H54 (cell line): ENCODE data around the gene ADGRV1.
"Not testable (repeated sequence)": the region's sequence is repeated elsewhere in the genome, so short reads cannot be mapped to it uniquely, and the experiment has no call there.

Experiments
- DNase-seq: peaks from one replicate; pipeline ENCODE4 v3.0.0; 2011; ENCODE audit warnings: low spot score, mixed read lengths; ENCODE audit not compliant: insufficient read length
- FAIRE-seq: peaks from 3 replicates; lab custom pipeline; 2011; peaks lifted over from hg19 to GRCh38; lab: Jason Lieb, UNC
- POLR2A ChIP-seq: IDR thresholded peaks from 2 replicates; pipeline ENCODE4 v1.6.1; 2011; ENCODE audit warnings: low read depth, mild to moderate bottlenecking, low read length

The ADGRV1 gene

GRCh38 chr5:90658620-90659019 is 100.0 kb downstream of the ADGRV1 start:
- FAIRE-seq = no peak
- TF ChIP-seq POLR2A = no peak

GRCh38 chr5:90668079-90668565 is 109.5 kb downstream of the ADGRV1 start:
- not testable (repeated sequence) for DNase-seq, FAIRE-seq

More at GRCh38 chr5:90658620-90659019, 100.0 kb downstream of the ADGRV1 start:
- DNase-seq = no peak

GRCh38 chr5:90675222-90675621 is 116.6 kb downstream of the ADGRV1 start:
- no peak for DNase-seq
- no peak for FAIRE-seq
- TF ChIP-seq POLR2A = no peak

DNA sequence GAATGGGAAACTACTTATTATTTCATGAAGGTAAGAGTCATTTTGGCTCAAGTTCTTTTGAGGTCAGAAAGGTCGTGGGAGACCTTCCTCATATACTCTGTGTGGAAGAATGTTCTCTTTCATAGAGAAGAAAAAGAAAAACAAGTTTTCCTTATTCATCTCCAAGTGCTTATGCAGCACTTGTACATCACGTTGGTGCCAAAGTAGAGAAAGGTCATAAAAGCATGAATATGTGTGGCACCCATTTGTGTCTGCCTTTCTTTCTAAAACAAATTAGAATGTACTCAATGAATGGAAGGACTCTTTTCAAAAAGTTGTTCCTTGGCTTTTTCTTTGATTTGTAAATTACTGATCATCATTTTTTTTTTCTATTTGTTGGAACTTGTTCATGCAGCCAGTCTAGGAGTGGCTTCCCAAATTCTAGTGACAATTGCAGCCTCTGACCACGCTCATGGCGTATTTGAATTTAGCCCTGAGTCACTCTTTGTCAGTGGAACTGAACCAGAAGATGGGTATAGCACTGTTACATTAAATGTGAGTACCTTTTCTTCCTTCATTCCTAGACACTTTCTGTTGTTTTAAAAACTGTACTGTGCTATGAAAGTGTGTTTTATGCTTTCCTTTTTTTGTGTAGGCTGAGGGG is 122.4 kb downstream of the ADGRV1 start:
- DNase-seq (no peak), FAIRE-seq (no peak)
- TF ChIP-seq POLR2A = no peak

DNA sequence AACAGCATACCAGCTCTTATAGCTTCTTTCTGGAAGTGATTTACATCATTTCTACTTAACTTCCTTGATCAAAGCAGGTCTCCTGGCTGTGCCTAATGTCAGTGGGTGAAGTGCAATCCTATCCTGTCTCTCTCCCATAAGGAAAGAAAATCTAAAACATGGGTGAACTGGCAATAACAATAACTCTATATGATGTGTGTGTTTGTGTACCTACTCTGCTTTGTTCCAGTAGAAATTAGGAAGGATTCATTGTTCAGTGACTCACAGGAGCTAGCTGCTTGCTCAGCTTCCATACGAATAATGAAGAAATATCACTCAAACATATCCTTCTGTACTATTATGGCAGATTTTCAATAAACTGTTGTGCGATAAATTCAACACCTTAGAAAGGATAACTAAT is 123.7 kb downstream of the ADGRV1 start:
- no peak for FAIRE-seq
- TF ChIP-seq POLR2A = no peak
- no peak for DNase-seq

DNA sequence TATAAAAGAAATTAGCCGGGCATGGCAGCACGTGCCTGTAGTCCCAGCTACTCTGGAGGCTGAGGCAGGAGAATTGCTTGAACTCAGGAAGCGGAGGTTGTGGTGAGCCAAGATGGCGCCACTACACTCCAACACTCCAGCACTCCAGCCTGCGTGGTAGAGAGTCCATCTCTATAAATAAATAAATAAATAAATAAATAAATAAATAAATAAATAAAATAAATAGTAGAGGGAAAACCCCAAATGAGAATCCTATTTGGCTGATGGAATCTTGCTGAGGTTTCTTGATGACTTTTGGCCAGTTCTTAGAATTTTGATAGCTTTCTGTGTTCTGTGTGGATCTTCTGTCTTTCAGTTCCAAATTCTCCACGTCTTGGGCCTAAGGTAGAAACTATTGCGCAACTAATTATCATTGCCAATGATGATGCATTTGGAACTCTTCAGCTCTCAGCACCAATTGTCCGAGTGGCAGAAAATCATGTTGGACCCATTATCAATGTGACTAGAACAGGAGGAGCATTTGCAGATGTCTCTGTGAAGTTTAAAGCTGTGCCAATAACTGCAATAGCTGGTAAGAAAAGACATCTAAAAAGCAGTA is 126.9 kb downstream of the ADGRV1 start:
- FAIRE-seq (no peak), DNase-seq (no peak)
- no peak for TF ChIP-seq POLR2A

DNA sequence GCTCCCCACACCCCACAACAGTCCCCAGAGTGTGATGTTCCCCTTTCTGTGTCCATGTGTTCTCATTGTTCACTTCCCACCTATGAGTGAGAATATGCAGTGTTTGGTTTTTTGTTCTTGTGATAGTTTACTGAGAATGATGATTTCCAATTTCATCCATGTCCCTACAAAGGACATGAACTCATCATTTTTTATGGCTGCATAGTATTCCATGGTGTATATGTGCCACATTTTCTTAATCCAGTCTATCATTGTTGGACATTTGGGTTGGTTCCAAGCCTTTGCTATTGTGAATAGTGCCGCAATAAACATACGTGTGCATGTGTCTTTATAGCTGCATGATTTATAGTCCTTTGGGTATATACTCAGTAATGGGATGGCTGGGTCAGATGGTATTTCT is 127.8 kb downstream of the ADGRV1 start:
- FAIRE-seq, DNase-seq: not testable (repeated sequence)

- not testable (repeated sequence) for FAIRE-seq
Observed at GRCh38 chr5:90687458-90687857, 128.9 kb downstream of the ADGRV1 start.

GRCh38 chr5:90689064-90689463 is 130.5 kb downstream of the ADGRV1 start:
- DNase-seq (no peak), FAIRE-seq (no peak)
- no peak for TF ChIP-seq POLR2A

More at GRCh38 chr5:90687458-90687857, 128.9 kb downstream of the ADGRV1 start:
- not testable (repeated sequence) for DNase-seq

DNA sequence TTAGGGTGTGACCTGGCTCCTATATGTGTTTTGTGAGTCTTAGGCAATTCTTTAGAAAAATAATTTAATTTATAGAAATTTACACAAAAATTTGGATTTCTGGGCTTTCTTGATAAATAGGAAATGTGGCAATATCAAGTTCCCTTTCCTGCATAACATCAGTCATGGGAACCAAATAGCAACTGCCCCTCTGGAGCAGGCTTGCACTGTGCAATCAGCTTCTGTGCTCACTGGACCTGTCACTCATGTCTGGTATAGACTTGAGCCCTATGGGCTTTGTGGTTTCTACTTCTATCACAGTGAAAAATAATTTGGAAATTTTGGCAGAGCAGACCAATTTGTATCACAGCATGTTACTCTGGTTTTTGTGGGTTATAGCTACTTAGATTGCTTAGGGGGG is 131.7 kb downstream of the ADGRV1 start:
- no peak for FAIRE-seq
- DNase-seq = no peak
- no peak for TF ChIP-seq POLR2A

GRCh38 chr5:90691533-90691932 is 132.9 kb downstream of the ADGRV1 start:
- DNase-seq (no peak), FAIRE-seq (no peak)
- TF ChIP-seq POLR2A = no peak

DNA sequence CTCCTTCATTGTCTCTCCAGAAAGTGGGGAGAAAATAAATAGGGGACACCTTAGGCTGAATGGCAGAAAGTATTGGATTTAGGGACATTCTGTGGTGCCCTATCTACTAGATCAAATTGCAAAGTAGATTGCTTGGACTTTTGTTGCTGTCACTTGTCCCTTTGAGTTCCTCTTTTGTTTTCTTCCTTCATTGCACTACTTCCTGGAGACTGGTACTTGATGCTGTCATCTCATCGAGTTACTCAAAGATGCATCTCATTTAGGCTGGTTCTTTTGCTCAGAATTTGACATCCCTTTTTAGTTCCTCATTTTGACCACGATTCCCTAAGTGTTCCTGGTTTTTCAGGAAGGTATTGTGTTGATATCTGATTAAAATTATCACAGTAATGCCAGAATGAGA is 137.6 kb downstream of the ADGRV1 start:
- no peak for TF ChIP-seq POLR2A
- no peak for FAIRE-seq
- no peak for DNase-seq

DNA sequence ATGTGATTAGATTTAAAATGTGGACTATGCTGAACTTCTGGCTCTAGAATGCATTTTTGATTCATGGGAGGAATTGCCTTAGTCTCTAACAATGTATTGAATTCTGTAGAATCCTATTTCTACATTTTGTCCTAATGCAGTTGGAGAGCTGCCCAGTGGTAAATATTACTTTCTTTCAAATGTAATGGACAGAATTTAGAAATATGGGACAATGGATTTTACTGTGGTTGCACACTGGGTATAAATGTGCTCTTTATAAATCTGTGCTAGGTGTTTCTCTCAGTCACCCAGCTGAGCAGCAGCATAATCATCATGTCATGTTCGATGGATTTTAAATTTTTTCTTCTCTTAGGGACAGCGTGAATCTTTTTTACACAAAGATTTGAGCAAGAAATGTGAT is 141.7 kb downstream of the ADGRV1 start:
- DNase-seq = no peak
- TF ChIP-seq POLR2A = no peak
- no peak for FAIRE-seq

GRCh38 chr5:90703932-90704331 is 145.3 kb downstream of the ADGRV1 start:
- no peak for DNase-seq
- TF ChIP-seq POLR2A = no peak
- FAIRE-seq = no peak

GRCh38 chr5:90707698-90708097 is 149.1 kb downstream of the ADGRV1 start:
- no peak for TF ChIP-seq POLR2A
- FAIRE-seq = no peak
- DNase-seq = no peak
